ENCODE measurements around the gene PHF2. TPM values are rescaled to one million over a fixed set of nuclear protein-coding genes. Genes with fewer than 3 reads are reported as not detected.

The PHF2 gene
- total and polyA plus RNA-seq, 2 donors (not counting 1 experiment from before 2014, with no cell fraction given): 11.0 to 28.8 TPM

- peaks cover 0 to 5% (median 0%) of the 10 kb centered on the region in 4 experiments for H3K27me3 ChIP-seq (replicated peaks in 1 of 4; ENCODE audit: control extremely low read depth in 1 of 4, control insufficient read depth in 3 of 4, insufficient read depth in 4 of 4, low read length in 3 of 4)
- CTCF ChIA-PET: no interaction called here
- no peak overlapping the region for H3K4me3 ChIP-seq (ENCODE audit: control extremely low read depth in 1 of 5, extremely low read depth in 1 of 5, insufficient read depth in 1 of 5, low read depth in 2 of 5, low read length in 4 of 5)
- ATAC-seq (ENCODE audit: low read depth): no peak
- H2AFZ ChIP-seq (ENCODE audit: insufficient read depth, low read depth, low read length, poor library complexity, severe bottlenecking): no peak overlapping the region
- H3K9me3 Mint-ChIP-seq (ENCODE audit: insufficient read depth): no peaks in the 10 kb centered on the region
- H3K9me3 ChIP-seq (ENCODE audit: control extremely low read depth in 1 of 3, control insufficient read depth in 2 of 3, insufficient read depth in 1 of 3, low read length in 2 of 3): peaks cover 0 to 15% (median 2%) of the 10 kb centered on the region in 3 donors
- H3K27ac Mint-ChIP-seq: no peak overlapping the region
- no peaks in the 10 kb centered on the region for H3K4me1 ChIP-seq (ENCODE audit: control insufficient read depth in 2 of 2, insufficient read depth in 2 of 2, low read length in 2 of 2)
- no peak overlapping the region for H3K27ac ChIP-seq (ENCODE audit: low read length in 2 of 2)
- no peaks in the 10 kb centered on the region for H3K4me1 Mint-ChIP-seq
- DNase-seq: no peak
- H3K79me2 ChIP-seq (ENCODE audit: control insufficient read depth, insufficient read depth, low read length): no peaks in the 10 kb centered on the region
- 71% methylated on average over 1 of the region's 2 CpGs for WGBS (ENCODE audit: insufficient coverage)
- no peak overlapping the region for H3K9ac ChIP-seq (ENCODE audit: low read length)
- intact Hi-C loops (cut with micrococcal nuclease): no loop called here
- no peak overlapping the region for H3K4me3 Mint-ChIP-seq
- no peaks in the 10 kb centered on the region for H3K36me3 ChIP-seq (replicated peaks in 1 of 2; ENCODE audit: control extremely low read depth in 1 of 2, control insufficient read depth in 1 of 2, extremely low read depth in 1 of 2, insufficient read depth in 2 of 2, low read length in 1 of 2)
- H4K20me1 ChIP-seq (ENCODE audit: control insufficient read depth, insufficient read depth, low read length, poor library complexity, severe bottlenecking): no peaks in the 10 kb centered on the region
- H3K27me3 Mint-ChIP-seq: peaks cover 6% of the 10 kb centered on the region
- TF ChIP-seq EZH2 (IDR thresholded peaks at IDR 0.05; ENCODE audit: borderline replicate concordance, insufficient read depth, low read depth, low read length, poor library complexity, severe bottlenecking): no peak
- no peak overlapping the region for H3K4me2 ChIP-seq (replicated peaks; ENCODE audit: low read depth, low read length, poor library complexity, severe bottlenecking)
- POLR2A ChIA-PET: interaction anchor here (0.7 kb wide), 1 partner anchor 699 kb away, joined by 4 read pairs; no protein-coding TSS in a partner anchor
Observed at GRCh38 chr9:93708987-93709302, 132.6 kb downstream of the PHF2 start.

- Histone ChIP-seq H4K20me1 (ENCODE audit: control insufficient read depth, insufficient read depth, low read length, poor library complexity, severe bottlenecking) (no peaks in the 10 kb centered on the region), H3K9ac (ENCODE audit: low read length) (no peak overlapping the region), H3K9me3 (ENCODE audit: control extremely low read depth in 1 of 3, control insufficient read depth in 2 of 3, insufficient read depth in 1 of 3, low read length in 2 of 3) (peaks cover 0 to 15% (median 2%) of the 10 kb centered on the region in 3 donors), H3K4me2 (replicated peaks; ENCODE audit: low read depth, low read length, poor library complexity, severe bottlenecking) (no peak overlapping the region), H3K4me1 (ENCODE audit: control insufficient read depth in 2 of 2, insufficient read depth in 2 of 2, low read length in 2 of 2) (no peaks in the 10 kb centered on the region), H2AFZ (ENCODE audit: insufficient read depth, low read depth, low read length, poor library complexity, severe bottlenecking) (no peak overlapping the region), H3K27me3 (replicated peaks in 1 of 4; ENCODE audit: control extremely low read depth in 1 of 4, control insufficient read depth in 3 of 4, insufficient read depth in 4 of 4, low read length in 3 of 4) (peaks cover 0 to 5% (median 0%) of the 10 kb centered on the region in 4 experiments), H3K27ac (ENCODE audit: low read length in 2 of 2) (no peak overlapping the region), H3K4me3 (ENCODE audit: control extremely low read depth in 1 of 5, extremely low read depth in 1 of 5, insufficient read depth in 1 of 5, low read depth in 2 of 5, low read length in 4 of 5) (no peak overlapping the region), H3K36me3 (replicated peaks in 1 of 2; ENCODE audit: control extremely low read depth in 1 of 2, control insufficient read depth in 1 of 2, extremely low read depth in 1 of 2, insufficient read depth in 2 of 2, low read length in 1 of 2) (no peaks in the 10 kb centered on the region), H3K79me2 (ENCODE audit: control insufficient read depth, insufficient read depth, low read length) (no peaks in the 10 kb centered on the region)
- no peak for TF ChIP-seq EZH2 (IDR thresholded peaks at IDR 0.05; ENCODE audit: borderline replicate concordance, insufficient read depth, low read depth, low read length, poor library complexity, severe bottlenecking)
- TF ChIP-seq, protein P1, sequence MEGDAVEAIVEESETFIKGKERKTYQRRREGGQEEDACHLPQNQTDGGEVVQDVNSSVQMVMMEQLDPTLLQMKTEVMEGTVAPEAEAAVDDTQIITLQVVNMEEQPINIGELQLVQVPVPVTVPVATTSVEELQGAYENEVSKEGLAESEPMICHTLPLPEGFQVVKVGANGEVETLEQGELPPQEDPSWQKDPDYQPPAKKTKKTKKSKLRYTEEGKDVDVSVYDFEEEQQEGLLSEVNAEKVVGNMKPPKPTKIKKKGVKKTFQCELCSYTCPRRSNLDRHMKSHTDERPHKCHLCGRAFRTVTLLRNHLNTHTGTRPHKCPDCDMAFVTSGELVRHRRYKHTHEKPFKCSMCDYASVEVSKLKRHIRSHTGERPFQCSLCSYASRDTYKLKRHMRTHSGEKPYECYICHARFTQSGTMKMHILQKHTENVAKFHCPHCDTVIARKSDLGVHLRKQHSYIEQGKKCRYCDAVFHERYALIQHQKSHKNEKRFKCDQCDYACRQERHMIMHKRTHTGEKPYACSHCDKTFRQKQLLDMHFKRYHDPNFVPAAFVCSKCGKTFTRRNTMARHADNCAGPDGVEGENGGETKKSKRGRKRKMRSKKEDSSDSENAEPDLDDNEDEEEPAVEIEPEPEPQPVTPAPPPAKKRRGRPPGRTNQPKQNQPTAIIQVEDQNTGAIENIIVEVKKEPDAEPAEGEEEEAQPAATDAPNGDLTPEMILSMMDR (IDR thresholded peaks at IDR 0.05): no peak
- Mint-ChIP-seq H3K9me3 (ENCODE audit: insufficient read depth) (peaks cover 3% of the 10 kb centered on the region), H3K27ac (no peak overlapping the region), H3K4me1 (no peaks in the 10 kb centered on the region), H3K27me3 (peaks cover 7% of the 10 kb centered on the region), H3K4me3 (no peak overlapping the region)
- WGBS (ENCODE audit: insufficient coverage): 100% methylated on average over 1 of the region's 2 CpGs
- intact Hi-C loops (cut with micrococcal nuclease): no loop called here
- no peak for DNase-seq
- no peak for ATAC-seq (ENCODE audit: low read depth)
- CTCF ChIA-PET: no interaction called here
- POLR2A ChIA-PET: no interaction called here
Observed at GRCh38 chr9:93709600-93710369, 133.4 kb downstream of the PHF2 start.
